WTC11 (cell line): Measurements from ENCODE around the gene FAU.

Experiments used
- CREB1 ChIP-seq: sonication (generic); formaldehyde crosslinking; IDR thresholded peaks from 2 replicates; pipeline ENCODE4 v1.8.0; 2023; ENCODE audit warnings: mild to moderate bottlenecking, missing genetic modification reagents
- IRF2 ChIP-seq: sonication (generic); formaldehyde crosslinking; IDR thresholded peaks from 2 replicates; pipeline ENCODE4 v1.8.0; 2022; ENCODE audit warnings: low read depth, missing genetic modification reagents, borderline replicate concordance
- JUN ChIP-seq: sonication (generic); formaldehyde crosslinking; IDR thresholded peaks from 2 replicates; pipeline ENCODE4 v1.8.0; 2023; ENCODE audit warnings: mild to moderate bottlenecking, missing genetic modification reagents
- MXD4 ChIP-seq: fragments of 250-450 bp; sonication (Bioruptor Pico); IDR thresholded peaks from 2 replicates; pipeline ENCODE4 v1.8.0; 2021; ENCODE audit warnings: mild to moderate bottlenecking, moderate library complexity, borderline replicate concordance
- SMAD3 ChIP-seq: sonication (generic); formaldehyde crosslinking; IDR thresholded peaks from 2 replicates; pipeline ENCODE4 v1.8.0; 2022; ENCODE audit warnings: missing genetic modification reagents, mild to moderate bottlenecking, borderline replicate concordance
- TEAD1 ChIP-seq: sonication (generic); formaldehyde crosslinking; IDR thresholded peaks from 2 replicates; pipeline ENCODE4 v1.8.0; 2022; ENCODE audit warnings: mild to moderate bottlenecking, missing genetic modification reagents
- ZNF232 ChIP-seq: sonication (generic); formaldehyde crosslinking; IDR thresholded peaks from 2 replicates; pipeline ENCODE4 v1.8.0; 2022; ENCODE audit warnings: mild to moderate bottlenecking, missing genetic modification reagents
- ZNF671 ChIP-seq: fragments of 250-450 bp; sonication (Bioruptor Pico); IDR thresholded peaks from 2 replicates; pipeline ENCODE4 v1.8.0; 2021; ENCODE audit warnings: mild to moderate bottlenecking
- TF ChIP-seq, protein P1 (sequence below): fragments of 200-600 bp; IDR thresholded peaks from 2 replicates; pipeline ENCODE4 v1.8.0; 2022; ENCODE audit warnings: antibody characterized with exemption
- TF ChIP-seq, protein P2 (sequence below): sonication (generic); formaldehyde crosslinking; IDR thresholded peaks from 2 replicates; pipeline ENCODE4 v1.8.1; 2023; ENCODE audit warnings: mild to moderate bottlenecking, moderate library complexity, missing genetic modification reagents
- TF ChIP-seq, protein P3 (sequence below): sonication (generic); formaldehyde crosslinking; IDR thresholded peaks from 2 replicates; pipeline ENCODE4 v1.8.1; 2023; ENCODE audit warnings: mild to moderate bottlenecking, missing genetic modification reagents, moderate library complexity
- TF ChIP-seq, protein P4 (sequence below): sonication (generic); formaldehyde crosslinking; IDR thresholded peaks from 2 replicates; pipeline ENCODE4 v1.8.0; 2023; ENCODE audit warnings: mild to moderate bottlenecking, missing genetic modification reagents

DNA sequence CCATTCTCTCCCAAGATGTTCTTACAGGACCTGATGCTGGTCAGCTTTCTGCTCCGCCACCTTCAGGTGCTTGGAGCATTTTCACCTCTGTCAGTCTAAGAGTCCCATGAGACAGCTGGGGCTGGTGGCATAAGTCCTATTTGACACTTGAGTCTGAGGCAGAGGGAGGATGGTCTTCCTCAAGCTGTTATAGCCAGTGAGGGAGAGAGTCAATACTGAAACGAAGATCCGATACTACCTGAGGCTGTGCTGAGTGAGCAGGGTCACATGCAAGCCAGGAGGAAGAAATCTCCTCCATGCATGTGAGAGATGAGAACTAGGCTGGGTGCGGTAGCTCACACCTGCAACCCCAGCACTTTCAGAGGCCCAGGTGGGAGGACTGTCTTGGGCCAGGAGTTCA, 32.3 kb downstream of the FAU start:
- TF ChIP-seq, protein P1, sequence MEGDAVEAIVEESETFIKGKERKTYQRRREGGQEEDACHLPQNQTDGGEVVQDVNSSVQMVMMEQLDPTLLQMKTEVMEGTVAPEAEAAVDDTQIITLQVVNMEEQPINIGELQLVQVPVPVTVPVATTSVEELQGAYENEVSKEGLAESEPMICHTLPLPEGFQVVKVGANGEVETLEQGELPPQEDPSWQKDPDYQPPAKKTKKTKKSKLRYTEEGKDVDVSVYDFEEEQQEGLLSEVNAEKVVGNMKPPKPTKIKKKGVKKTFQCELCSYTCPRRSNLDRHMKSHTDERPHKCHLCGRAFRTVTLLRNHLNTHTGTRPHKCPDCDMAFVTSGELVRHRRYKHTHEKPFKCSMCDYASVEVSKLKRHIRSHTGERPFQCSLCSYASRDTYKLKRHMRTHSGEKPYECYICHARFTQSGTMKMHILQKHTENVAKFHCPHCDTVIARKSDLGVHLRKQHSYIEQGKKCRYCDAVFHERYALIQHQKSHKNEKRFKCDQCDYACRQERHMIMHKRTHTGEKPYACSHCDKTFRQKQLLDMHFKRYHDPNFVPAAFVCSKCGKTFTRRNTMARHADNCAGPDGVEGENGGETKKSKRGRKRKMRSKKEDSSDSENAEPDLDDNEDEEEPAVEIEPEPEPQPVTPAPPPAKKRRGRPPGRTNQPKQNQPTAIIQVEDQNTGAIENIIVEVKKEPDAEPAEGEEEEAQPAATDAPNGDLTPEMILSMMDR = no peak
- no peak for TF ChIP-seq JUN (CRISPR knock-in tag)
- no peak for TF ChIP-seq CREB1 (CRISPR knock-in tag)
- no peak for TF ChIP-seq ZNF232 (CRISPR knock-in tag)
- TF ChIP-seq, protein P2, sequence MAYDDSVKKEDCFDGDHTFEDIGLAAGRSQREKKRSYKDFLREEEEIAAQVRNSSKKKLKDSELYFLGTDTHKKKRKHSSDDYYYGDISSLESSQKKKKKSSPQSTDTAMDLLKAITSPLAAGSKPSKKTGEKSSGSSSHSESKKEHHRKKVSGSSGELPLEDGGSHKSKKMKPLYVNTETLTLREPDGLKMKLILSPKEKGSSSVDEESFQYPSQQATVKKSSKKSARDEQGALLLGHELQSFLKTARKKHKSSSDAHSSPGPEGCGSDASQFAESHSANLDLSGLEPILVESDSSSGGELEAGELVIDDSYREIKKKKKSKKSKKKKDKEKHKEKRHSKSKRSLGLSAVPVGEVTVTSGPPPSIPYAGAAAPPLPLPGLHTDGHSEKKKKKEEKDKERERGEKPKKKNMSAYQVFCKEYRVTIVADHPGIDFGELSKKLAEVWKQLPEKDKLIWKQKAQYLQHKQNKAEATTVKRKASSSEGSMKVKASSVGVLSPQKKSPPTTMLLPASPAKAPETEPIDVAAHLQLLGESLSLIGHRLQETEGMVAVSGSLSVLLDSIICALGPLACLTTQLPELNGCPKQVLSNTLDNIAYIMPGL (CRISPR knock-in tag) = no peak
- TF ChIP-seq TEAD1 (CRISPR knock-in tag) = no peak
- TF ChIP-seq, protein P3, sequence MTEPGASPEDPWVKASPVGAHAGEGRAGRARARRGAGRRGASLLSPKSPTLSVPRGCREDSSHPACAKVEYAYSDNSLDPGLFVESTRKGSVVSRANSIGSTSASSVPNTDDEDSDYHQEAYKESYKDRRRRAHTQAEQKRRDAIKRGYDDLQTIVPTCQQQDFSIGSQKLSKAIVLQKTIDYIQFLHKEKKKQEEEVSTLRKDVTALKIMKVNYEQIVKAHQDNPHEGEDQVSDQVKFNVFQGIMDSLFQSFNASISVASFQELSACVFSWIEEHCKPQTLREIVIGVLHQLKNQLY (CRISPR knock-in tag) = no peak
- TF ChIP-seq IRF2 (CRISPR knock-in tag) = no peak
- TF ChIP-seq, protein P4, sequence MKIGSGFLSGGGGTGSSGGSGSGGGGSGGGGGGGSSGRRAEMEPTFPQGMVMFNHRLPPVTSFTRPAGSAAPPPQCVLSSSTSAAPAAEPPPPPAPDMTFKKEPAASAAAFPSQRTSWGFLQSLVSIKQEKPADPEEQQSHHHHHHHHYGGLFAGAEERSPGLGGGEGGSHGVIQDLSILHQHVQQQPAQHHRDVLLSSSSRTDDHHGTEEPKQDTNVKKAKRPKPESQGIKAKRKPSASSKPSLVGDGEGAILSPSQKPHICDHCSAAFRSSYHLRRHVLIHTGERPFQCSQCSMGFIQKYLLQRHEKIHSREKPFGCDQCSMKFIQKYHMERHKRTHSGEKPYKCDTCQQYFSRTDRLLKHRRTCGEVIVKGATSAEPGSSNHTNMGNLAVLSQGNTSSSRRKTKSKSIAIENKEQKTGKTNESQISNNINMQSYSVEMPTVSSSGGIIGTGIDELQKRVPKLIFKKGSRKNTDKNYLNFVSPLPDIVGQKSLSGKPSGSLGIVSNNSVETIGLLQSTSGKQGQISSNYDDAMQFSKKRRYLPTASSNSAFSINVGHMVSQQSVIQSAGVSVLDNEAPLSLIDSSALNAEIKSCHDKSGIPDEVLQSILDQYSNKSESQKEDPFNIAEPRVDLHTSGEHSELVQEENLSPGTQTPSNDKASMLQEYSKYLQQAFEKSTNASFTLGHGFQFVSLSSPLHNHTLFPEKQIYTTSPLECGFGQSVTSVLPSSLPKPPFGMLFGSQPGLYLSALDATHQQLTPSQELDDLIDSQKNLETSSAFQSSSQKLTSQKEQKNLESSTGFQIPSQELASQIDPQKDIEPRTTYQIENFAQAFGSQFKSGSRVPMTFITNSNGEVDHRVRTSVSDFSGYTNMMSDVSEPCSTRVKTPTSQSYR (CRISPR knock-in tag) = no peak
- TF ChIP-seq MXD4 (CRISPR knock-in tag) = no peak
- TF ChIP-seq SMAD3 (CRISPR knock-in tag) = no peak
- TF ChIP-seq ZNF671 (CRISPR knock-in tag) = no peak
